ENCODE data around the gene MRTFB. TPM values are rescaled to one million over a fixed set of nuclear protein-coding genes. Genes with fewer than 3 reads are reported as not detected.
A peak's percentile ranks its signal among the peaks of the same experiment; 100 is the strongest.

Gene MRTFB
- total RNA-seq, 2 experiments from 2014 or later: 18.0 to 19.4 TPM

GRCh38 chr16:14198012-14198411 lies 126.9 kb downstream of the MRTFB start:
- Histone ChIP-seq H3K27ac (ENCODE audit: low read depth in 1 of 2, low read length in 2 of 2) (no peak overlapping the region), H3K27me3 (ENCODE audit: control insufficient read depth in 1 of 2, insufficient read depth in 2 of 2, low read length in 2 of 2) (no peaks in the 10 kb centered on the region), H3K9me3 (ENCODE audit: control insufficient read depth in 1 of 2, insufficient read depth in 1 of 2, low read length in 2 of 2) (no peaks in the 10 kb centered on the region), H3K4me3 (ENCODE audit: low read length) (no peak overlapping the region), H3K4me1 (ENCODE audit: insufficient read depth, low read length) (peaks cover 6% of the 10 kb centered on the region), H3K36me3 (ENCODE audit: insufficient read depth, low read length) (no peaks in the 10 kb centered on the region)
- DNase-seq: no peak
- no peak for TF ChIP-seq CTCF (IDR thresholded peaks at IDR 0.05)
- ATAC-seq (ENCODE audit: poor library complexity): no peak
- no peaks in the 10 kb centered on the region for H3K9me3 Mint-ChIP-seq
- no peak overlapping the region for H3K4me3 Mint-ChIP-seq
- intact Hi-C loops (cut with DNase I, micrococcal nuclease): no loop called here
- H3K4me1 Mint-ChIP-seq (ENCODE audit: low read depth): peaks cover 57% of the 10 kb centered on the region
- CTCF ChIA-PET: no interaction called here
- no peaks in the 10 kb centered on the region for H3K27me3 Mint-ChIP-seq
- H3K36me3 Mint-ChIP-seq (ENCODE audit: low read depth): no peaks in the 10 kb centered on the region
- H3K27ac Mint-ChIP-seq: no peak overlapping the region
- POLR2A ChIA-PET: no interaction called here

DNA sequence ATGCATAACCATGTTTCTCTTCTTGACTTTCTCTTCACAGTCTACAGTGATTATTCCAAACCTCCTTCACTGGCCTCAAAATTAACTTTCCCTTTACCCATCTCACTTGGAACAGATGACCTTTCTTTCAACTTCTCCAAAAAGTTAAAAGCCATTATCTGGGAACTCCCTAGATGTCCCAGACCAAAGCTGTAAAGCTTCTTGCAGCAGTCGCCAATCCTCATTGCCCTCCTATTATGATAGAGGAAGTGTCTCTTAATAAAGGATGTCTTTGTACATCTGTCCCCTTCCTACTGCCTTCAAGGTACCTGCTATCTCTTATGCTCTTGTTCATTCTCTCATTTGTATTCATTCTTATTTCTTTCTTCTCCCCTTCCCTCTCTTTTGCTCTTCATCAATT lies 127.5 kb downstream of the MRTFB start:
- Mint-ChIP-seq H3K36me3 (ENCODE audit: low read depth) (no peaks in the 10 kb centered on the region), H3K27me3 (no peaks in the 10 kb centered on the region), H3K9me3 (no peaks in the 10 kb centered on the region), H3K4me1 (ENCODE audit: low read depth) (peaks cover 51% of the 10 kb centered on the region), H3K27ac (peak overlapping the region; percentile 48), H3K4me3 (no peak overlapping the region)
- H3K4me1 ChIP-seq (ENCODE audit: insufficient read depth, low read length): peaks cover 5% of the 10 kb centered on the region
- H3K36me3 ChIP-seq (ENCODE audit: insufficient read depth, low read length): no peaks in the 10 kb centered on the region
- H3K4me3 ChIP-seq (ENCODE audit: low read length): no peak overlapping the region
- TF ChIP-seq CTCF (IDR thresholded peaks at IDR 0.05): no peak
- CTCF ChIA-PET: no interaction called here
- no peak for DNase-seq
- intact Hi-C loops (cut with DNase I, micrococcal nuclease): no loop called here
- ATAC-seq (ENCODE audit: poor library complexity): no peak
- no peak overlapping the region for H3K27ac ChIP-seq (ENCODE audit: low read depth in 1 of 2, low read length in 2 of 2)
- H3K9me3 ChIP-seq (ENCODE audit: control insufficient read depth in 1 of 2, insufficient read depth in 1 of 2, low read length in 2 of 2): no peaks in the 10 kb centered on the region
- POLR2A ChIA-PET: no interaction called here
- H3K27me3 ChIP-seq (ENCODE audit: control insufficient read depth in 1 of 2, insufficient read depth in 2 of 2, low read length in 2 of 2): no peaks in the 10 kb centered on the region

DNA sequence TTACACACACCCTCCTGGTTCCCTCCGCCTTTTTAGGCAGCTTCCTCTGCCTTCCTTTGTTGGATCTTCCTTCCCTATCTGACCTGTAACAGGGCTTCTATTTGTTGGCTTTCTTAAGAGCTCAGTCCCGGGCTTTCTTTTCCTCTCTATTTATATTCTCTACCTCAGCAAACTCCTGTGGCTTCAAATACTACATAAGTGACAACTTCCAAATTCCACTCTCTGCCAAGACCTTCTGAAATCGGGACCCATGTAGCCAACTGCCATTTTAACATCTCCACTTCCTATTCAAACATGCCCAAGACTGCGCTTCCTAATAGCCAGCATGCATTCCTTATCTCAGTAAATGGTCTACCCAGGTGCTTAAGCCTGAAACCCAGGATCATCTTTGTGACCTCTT lies 128.1 kb downstream of the MRTFB start:
- H3K36me3 Mint-ChIP-seq (ENCODE audit: low read depth): no peaks in the 10 kb centered on the region
- H3K36me3 ChIP-seq (ENCODE audit: insufficient read depth, low read length): no peaks in the 10 kb centered on the region
- ChIA-PET CTCF (no interaction called here), POLR2A (no interaction called here)
- no peaks in the 10 kb centered on the region for H3K9me3 Mint-ChIP-seq
- no peak overlapping the region for H3K27ac ChIP-seq (ENCODE audit: low read depth in 1 of 2, low read length in 2 of 2)
- DNase-seq: no peak
- no peaks in the 10 kb centered on the region for H3K9me3 ChIP-seq (ENCODE audit: control insufficient read depth in 1 of 2, insufficient read depth in 1 of 2, low read length in 2 of 2)
- H3K27ac Mint-ChIP-seq: peak overlapping the region; percentile 48
- H3K27me3 ChIP-seq (ENCODE audit: control insufficient read depth in 1 of 2, insufficient read depth in 2 of 2, low read length in 2 of 2): no peaks in the 10 kb centered on the region
- H3K27me3 Mint-ChIP-seq: no peaks in the 10 kb centered on the region
- intact Hi-C loops (cut with DNase I, micrococcal nuclease): no loop called here
- no peak for TF ChIP-seq CTCF (IDR thresholded peaks at IDR 0.05)
- peaks cover 45% of the 10 kb centered on the region for H3K4me1 Mint-ChIP-seq (ENCODE audit: low read depth)
- peaks cover 5% of the 10 kb centered on the region for H3K4me1 ChIP-seq (ENCODE audit: insufficient read depth, low read length)
- no peak overlapping the region for H3K4me3 ChIP-seq (ENCODE audit: low read length)
- no peak for ATAC-seq (ENCODE audit: poor library complexity)
- no peak overlapping the region for H3K4me3 Mint-ChIP-seq
